ENCODE data around the gene PKP2.

DNA sequence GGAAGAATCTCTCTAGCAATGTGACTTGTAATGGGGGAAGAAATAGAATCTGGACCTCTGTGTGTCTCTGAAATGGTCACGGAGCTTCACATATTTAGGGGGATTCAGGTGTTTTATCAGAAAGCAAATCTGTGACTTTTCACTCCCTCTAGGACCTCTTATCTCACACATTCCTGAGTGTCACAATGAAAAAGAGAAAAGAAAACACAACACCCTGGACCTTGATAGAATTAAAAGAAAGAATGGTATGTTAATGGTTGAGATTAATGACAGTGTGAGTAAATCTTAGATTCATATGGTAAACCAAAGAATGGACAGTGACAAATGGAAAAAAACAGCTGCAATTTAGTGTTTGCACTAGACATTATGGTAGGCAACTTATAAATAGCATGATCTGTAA lies 68.5 kb downstream of the PKP2 start:
- TF ChIP-seq, protein P1, sequence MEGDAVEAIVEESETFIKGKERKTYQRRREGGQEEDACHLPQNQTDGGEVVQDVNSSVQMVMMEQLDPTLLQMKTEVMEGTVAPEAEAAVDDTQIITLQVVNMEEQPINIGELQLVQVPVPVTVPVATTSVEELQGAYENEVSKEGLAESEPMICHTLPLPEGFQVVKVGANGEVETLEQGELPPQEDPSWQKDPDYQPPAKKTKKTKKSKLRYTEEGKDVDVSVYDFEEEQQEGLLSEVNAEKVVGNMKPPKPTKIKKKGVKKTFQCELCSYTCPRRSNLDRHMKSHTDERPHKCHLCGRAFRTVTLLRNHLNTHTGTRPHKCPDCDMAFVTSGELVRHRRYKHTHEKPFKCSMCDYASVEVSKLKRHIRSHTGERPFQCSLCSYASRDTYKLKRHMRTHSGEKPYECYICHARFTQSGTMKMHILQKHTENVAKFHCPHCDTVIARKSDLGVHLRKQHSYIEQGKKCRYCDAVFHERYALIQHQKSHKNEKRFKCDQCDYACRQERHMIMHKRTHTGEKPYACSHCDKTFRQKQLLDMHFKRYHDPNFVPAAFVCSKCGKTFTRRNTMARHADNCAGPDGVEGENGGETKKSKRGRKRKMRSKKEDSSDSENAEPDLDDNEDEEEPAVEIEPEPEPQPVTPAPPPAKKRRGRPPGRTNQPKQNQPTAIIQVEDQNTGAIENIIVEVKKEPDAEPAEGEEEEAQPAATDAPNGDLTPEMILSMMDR (IDR thresholded peaks at IDR 0.05; ENCODE audit: insufficient read depth, low read length), result no peak
- TF ChIP-seq POLR2AphosphoS5 (IDR thresholded peaks at IDR 0.05; ENCODE audit: low read depth) (no peak), GABPA (IDR thresholded peaks at IDR 0.05; ENCODE audit: low read depth) (no peak)
